Effector CD4-positive, alpha-beta T cell (primary cell): ENCODE measurements around the gene ANKRD27.
"Not testable (repeated sequence)": the region's sequence is repeated elsewhere in the genome, so short reads cannot be mapped to it uniquely, and the experiment has no call there.

Experiments used
- DNase-seq: peaks from one replicate; pipeline ENCODE4 v3.0.0-alpha.2; 2020

ANKRD27 gene

GRCh38 chr19:32598022-32598421 lies 77.0 kb downstream of the ANKRD27 start:
- DNase-seq, result no peak

GRCh38 chr19:32595491-32595890 lies 79.5 kb downstream of the ANKRD27 start:
- DNase-seq, result no peak

DNA sequence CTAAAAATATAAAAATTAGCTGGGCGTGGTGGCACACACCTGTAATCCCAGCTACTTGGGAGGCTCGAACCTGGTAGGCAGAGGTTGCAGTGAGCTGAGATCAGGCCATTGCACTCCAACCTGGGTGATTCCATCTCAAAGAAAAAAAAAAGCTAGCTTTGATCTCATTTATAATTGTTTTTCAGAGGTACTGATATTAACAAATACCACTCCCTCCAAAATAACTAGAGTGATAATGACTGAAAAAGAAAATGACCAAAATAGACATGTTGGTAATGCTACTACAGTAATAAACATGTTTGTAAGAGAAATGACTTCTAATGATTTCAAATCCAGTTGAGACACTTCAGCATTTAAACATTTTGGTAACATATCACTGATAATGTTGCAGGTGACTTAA lies 81.0 kb downstream of the ANKRD27 start:
- DNase-seq, result no peak

DNA sequence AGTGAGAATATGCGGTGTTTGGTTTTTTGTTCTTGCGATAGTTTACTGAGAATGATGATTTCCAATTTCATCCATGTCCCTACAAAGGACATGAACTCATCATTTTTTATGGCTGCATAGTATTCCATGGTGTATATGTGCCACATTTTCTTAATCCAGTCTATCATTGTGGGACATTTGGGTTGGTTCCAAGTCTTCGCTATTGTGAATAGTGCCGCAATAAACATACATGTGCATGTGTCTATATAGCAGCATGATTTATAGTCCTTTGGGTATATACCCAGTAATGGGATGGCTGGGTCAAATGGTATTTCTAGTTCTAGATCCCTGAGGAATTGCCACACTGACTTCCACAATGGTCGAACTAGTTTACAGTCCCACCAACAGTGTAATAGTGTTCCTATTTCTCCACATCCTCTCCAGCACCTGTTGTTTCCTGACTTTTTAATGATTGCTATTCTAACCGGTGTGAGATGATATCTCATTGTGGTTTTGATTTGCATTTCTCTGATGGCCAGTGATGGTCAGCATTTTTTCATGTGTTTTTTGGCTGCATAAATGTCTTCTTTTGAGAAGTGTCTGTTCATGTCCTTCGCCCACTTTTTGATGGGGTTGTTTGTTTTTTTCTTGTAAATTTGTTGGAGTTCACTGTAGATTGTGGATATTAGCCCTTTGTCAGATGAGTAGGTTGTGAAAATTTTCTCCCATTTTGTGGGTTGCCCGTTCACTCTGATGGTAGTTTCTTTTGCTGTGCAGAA lies 87.1 kb downstream of the ANKRD27 start:
- DNase-seq, result not testable (repeated sequence)

GRCh38 chr19:32581705-32582179 lies 93.2 kb downstream of the ANKRD27 start:
- DNase-seq, result no peak

GRCh38 chr19:32580901-32581704 lies 93.9 kb downstream of the ANKRD27 start, which contains the start of gene PDCD5:
Gene PDCD5 (plus strand): TSS chr19:32581190. CDS start chr19:32581262, 72 bp downstream.
- DNase-seq, result peak; percentile 93

- DNase-seq, result no peak
Observed at GRCh38 chr19:32580353-32580900, 94.6 kb downstream of the ANKRD27 start.

- DNase-seq, result no peak
Observed at GRCh38 chr19:32576790-32577189, 98.2 kb downstream of the ANKRD27 start.

- DNase-seq, result no peak
Observed at GRCh38 chr19:32573492-32573794, 101.5 kb downstream of the ANKRD27 start.

DNA sequence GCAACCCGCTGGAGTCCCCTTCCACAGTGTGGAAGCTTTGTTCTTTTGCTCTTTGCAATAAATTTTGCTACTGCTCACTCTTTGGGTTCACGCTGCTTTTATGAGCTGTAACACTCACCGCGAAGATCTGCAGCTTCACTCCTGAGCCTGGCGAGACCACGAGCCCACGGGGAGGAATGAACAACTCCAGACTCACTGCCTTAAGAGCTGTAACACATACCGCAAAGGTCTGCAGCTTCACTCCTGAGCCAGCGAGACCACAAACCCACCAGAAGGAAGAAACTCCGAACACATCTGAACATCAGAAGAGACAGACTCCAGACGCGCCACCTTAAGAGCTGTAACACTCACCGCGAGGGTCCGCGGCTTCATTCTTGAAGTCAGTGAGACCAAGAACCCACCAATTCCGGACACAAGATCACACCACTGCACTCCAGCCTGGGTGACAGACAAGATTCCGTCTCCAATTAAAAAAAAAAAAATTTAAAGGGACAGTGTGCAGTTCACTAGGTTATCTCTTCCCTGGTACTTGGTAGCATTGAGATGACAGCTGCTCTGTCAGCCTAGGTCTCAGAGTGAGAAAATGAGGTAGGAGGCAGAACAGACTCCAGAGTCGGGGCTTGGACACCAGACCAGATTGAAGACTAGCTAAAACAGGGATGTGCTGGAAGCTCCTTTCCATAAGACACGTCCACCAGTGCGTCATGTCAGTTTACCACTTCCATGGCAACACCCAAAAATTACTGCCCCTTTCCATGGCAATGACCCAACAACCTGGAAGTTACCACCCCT lies 102.1 kb downstream of the ANKRD27 start:
- not testable (repeated sequence) for DNase-seq

GRCh38 chr19:32571471-32572075 lies 103.4 kb downstream of the ANKRD27 start:
- DNase-seq, result not testable (repeated sequence)

DNA sequence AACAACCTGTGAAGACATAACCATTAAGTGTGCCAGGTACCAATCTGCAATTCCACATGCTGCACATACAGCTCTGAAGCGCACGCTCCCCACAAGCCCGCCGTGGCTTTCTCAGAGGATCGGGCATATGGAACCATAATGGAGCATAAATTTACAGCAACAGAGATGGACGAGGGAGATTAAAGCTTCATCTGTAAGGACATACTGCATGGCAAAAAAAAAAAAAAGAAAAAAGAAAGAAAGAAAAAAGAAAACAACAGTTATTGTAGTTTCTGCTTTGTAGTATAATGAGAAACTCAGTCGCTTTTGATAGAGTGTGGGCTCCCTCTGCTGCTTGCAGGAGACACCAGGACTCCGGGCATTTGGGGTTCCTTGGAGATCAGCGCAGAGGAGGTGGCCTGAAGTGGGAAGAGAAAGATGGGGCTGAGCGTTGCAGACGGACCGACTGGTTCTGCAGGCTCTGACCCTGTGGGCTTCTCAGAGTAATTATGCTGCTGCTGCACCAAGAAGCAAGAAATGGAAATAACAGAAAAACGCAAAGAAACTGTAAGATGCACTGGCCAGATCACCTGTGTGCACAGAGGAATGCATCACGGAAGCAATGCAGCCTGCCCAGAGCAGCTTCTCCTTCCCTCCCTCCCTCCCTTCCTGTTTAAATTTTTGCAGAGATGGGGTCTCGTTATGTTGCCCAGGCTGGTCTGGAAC lies 104.7 kb downstream of the ANKRD27 start:
- DNase-seq, result peak; percentile 29

- no peak for DNase-seq
Observed at GRCh38 chr19:32567486-32567885, 107.5 kb downstream of the ANKRD27 start.

GRCh38 chr19:32566246-32566830 lies 108.6 kb downstream of the ANKRD27 start:
- DNase-seq, result no peak

DNA sequence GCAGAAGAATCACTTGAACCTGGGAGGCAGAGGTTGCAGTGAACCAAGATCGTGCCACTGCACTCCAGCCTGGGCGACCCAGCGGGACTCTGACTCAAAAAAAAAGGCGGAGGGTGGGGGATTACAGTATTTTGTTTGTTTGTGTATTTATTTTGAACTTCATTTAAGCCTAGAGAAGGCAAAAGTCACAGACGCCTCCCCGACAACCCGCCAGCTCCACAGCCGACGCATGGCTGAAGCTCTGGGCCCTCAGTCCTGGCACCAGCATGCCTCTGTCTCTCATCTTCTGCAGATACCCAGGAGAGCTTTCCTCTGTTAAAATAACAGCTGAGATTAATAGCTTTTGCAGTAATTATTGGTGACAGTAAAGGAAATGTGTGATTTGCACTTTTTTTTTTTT lies 111.2 kb downstream of the ANKRD27 start:
- DNase-seq, result no peak

DNA sequence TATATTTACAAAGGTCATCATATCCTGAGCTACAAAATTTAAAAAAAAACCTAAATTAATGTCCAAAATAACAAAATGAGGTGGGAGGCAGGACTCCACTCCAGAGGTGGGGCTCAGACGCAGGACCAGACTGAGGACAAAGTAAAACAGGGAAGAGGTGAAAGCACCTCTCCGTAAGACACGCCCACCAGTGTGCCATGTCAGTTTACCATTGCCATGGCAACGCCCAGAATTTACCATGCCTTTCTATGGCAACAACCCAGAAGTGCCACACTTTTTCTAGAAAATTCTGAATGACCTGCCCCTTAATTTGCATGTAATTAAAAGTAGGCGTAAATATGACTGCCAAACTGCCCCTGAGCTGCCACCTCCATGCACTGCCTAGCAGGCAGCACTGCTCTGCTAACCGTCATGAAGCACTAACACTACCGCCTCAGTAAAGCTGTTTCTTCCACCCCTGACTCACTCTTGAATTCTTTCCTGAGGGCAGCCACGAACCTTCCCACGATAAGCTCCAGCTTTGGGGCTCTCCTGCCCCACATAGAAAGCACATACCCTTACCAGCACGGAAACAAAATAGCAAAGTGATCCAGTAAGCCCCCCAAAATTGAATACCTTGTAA lies 116.3 kb downstream of the ANKRD27 start:
- no peak for DNase-seq

GRCh38 chr19:32555786-32556185 lies 119.2 kb downstream of the ANKRD27 start:
- no peak for DNase-seq

DNA sequence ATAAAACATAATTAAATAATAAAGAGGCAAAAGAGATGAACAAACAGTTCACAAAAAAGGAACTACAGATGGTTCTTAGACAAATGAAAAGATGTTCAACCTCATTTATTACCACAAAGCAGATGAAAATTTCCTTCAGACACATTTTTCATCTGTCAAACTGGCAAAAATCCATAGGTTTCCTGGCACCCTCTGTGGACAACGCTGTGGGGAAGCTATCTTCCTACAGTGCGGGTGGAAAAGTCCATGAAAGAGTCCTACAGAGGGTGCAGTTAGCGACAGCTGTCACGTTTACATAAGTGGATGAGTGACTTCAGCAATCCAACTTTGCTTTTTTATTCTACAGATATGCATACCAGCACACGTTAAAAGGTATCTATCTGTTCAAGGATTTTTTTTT lies 124.3 kb downstream of the ANKRD27 start:
- no peak for DNase-seq
